Measurements from ENCODE around the gene PRDX2.

The PRDX2 gene

DNA sequence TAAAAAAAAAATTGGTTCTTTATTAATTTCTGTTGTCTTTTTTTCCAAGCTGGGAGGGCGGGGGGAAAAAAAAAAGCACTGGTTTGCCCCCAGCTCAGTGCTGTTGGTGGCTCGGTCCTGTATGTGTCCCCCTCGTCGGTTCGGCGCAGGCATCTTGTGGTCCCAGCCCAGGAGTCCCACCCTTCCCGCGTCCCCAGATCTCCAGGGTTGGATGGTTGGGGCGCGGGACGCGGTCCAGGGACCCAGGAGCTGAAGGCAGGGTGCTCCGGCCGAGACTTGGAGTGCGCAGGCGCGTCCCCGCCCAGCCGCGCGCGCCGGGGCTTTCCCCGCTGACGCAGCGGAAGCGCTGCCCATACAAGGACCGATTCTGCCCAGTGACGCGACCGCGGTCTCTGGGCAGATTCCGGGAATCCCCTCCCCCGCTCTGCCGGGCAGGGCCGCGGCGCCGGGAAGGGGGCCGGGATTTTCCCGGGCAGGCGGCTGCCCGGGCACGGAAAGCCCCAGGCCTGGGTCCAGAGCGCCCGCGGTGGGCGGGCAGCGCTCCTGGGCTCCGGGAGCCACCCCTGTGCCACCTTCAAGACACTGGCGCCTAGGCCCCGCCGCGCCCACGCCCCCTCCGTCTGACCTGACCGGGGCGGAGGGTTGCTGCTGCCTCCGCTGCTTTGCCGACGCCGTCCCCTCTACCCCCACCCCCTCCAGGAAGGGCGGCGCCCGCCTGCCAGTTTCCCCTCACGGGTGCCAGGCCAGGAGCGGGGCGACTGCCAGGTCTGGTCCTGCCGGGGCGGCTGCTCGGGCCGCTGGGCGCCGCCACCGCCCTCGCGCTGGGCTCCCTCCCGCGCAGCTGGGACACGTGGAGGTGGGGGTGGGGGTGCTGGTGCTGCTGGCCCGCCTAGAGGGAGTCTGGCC is 8.1 kb downstream of the PRDX2 start:
- in situ Hi-C loops (cut with HindIII; ENCODE audit: low sequenced_read_pairs): no loop called here

- in situ Hi-C loops (cut with HindIII; ENCODE audit: low sequenced_read_pairs): no loop called here
Observed at GRCh38 chr19:12792853-12793289, 8.7 kb downstream of the PRDX2 start.

- in situ Hi-C loops (cut with HindIII; ENCODE audit: low sequenced_read_pairs): no loop called here
Observed at GRCh38 chr19:12792051-12792852, 9.3 kb downstream of the PRDX2 start.

DNA sequence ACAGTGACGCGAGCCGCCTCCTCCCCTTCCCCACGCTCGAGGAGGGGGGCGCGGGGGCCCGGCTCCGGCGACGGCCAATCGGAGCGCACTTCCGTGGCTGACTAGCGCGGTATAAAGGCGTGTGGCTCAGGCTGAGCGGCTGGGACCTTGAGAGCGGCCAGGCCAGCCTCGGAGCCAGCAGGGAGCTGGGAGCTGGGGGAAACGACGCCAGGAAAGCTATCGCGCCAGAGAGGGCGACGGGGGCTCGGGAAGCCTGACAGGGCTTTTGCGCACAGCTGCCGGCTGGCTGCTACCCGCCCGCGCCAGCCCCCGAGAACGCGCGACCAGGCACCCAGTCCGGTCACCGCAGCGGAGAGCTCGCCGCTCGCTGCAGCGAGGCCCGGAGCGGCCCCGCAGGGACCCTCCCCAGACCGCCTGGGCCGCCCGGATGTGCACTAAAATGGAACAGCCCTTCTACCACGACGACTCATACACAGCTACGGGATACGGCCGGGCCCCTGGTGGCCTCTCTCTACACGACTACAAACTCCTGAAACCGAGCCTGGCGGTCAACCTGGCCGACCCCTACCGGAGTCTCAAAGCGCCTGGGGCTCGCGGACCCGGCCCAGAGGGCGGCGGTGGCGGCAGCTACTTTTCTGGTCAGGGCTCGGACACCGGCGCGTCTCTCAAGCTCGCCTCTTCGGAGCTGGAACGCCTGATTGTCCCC is 10.1 kb downstream of the PRDX2 start, which contains the start of gene JUNB:
TSS of gene JUNB (plus strand) at position 142 of the 706 bp plus-strand sequence. CDS start at position 428, 286 bp downstream.
- in situ Hi-C loops (cut with HindIII; ENCODE audit: low sequenced_read_pairs): no loop called here

- in situ Hi-C loops (cut with HindIII; ENCODE audit: low sequenced_read_pairs): no loop called here
Observed at GRCh38 chr19:12790628-12791344, 10.8 kb downstream of the PRDX2 start.

GRCh38 chr19:12789904-12790619 is 11.5 kb downstream of the PRDX2 start:
- in situ Hi-C loops (cut with HindIII; ENCODE audit: low sequenced_read_pairs): no loop called here

GRCh38 chr19:12789098-12789903 is 12.3 kb downstream of the PRDX2 start:
- in situ Hi-C loops (cut with HindIII; ENCODE audit: low sequenced_read_pairs): no loop called here

GRCh38 chr19:12788682-12789097 is 12.9 kb downstream of the PRDX2 start:
- in situ Hi-C loops (cut with HindIII; ENCODE audit: low sequenced_read_pairs): no loop called here

DNA sequence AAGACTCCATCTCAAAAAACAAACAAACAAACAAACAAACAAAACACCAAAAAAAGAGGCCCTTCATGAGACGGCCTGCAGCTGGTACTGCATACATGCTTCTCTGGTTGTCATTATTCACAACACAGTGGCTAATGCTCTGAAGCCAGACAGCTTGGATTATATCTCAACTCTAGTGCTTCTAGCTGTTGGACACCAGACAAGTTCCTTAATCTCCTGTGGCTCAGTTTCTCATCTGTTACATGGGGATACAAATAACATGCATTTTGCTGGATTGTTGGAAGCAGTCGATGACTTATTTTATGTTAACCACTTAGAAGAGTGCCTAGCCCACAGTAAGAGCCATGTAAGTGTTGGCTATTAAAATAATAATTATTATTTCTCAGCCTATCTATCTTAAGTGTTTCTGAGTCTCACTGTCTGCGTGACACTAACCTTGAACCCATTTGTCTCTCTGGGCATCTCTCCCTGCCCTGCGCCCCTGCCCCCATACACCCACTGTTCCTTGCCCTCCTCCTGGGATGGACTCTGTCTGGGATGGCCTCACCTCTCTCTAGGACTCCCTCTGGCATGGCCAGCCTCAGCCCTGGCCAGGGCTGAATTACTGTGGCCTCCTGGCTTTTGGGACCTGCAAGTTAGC is 13.4 kb downstream of the PRDX2 start:
- in situ Hi-C loops (cut with HindIII; ENCODE audit: low sequenced_read_pairs): no loop called here

DNA sequence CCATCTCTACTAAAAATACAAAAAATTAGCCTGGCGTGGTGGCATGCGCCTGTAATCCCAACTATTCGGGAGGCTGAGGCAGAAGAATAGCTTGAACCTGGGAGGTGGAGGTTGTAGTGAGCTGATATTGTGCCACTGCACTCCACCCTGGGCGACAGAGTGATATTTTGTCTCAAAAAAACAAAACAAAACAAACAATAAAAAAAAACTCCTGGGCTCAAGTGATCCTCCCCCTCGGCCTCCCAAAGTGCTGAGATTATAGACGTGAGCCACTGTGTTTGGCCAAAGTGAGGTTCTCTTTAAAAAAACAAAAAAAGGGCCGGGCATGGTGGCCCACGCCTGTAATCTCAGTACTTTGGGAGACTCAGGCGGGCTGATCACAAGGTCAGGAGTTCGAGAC is 14.1 kb downstream of the PRDX2 start:
- in situ Hi-C loops (cut with HindIII; ENCODE audit: low sequenced_read_pairs): no loop called here

GRCh38 chr19:12786952-12787351 is 14.6 kb downstream of the PRDX2 start:
- in situ Hi-C loops (cut with HindIII; ENCODE audit: low sequenced_read_pairs): no loop called here

DNA sequence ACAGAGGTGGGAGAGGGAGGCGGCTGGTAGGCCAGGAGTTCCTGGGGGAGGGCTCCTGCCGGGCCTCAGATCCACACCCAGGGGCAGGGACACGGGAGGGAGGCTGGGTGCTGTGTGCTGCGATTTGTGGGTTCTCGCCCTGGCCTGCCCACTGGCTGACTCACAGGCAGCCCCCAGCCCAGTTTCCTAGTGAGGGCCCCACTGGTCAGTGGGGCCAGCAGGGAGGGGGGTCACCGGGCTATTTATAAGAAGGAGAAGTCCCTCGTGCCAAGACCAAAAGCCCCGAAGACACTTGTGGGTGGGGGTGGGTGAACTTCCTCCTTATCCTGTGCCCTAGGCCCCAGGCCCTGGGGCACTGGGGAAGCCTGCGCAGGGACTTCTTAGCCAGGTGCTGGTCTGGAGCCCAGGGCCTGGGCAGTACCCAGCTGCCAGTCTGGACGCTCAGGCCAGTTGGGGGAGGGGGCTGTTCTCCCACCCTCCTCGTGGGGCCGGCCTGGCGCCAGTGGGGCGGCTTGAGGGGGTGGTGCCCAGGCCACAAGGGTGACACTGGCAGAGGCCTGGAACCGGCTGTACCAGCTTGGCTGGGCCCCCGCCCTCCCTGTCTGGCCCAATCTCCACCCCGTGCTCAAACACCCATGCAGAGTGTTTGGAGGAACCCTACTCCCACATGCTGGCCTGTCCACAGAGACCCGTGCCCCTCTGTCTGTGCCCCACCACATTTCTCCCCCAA is 15.3 kb downstream of the PRDX2 start:
- in situ Hi-C loops (cut with HindIII; ENCODE audit: low sequenced_read_pairs): no loop called here

DNA sequence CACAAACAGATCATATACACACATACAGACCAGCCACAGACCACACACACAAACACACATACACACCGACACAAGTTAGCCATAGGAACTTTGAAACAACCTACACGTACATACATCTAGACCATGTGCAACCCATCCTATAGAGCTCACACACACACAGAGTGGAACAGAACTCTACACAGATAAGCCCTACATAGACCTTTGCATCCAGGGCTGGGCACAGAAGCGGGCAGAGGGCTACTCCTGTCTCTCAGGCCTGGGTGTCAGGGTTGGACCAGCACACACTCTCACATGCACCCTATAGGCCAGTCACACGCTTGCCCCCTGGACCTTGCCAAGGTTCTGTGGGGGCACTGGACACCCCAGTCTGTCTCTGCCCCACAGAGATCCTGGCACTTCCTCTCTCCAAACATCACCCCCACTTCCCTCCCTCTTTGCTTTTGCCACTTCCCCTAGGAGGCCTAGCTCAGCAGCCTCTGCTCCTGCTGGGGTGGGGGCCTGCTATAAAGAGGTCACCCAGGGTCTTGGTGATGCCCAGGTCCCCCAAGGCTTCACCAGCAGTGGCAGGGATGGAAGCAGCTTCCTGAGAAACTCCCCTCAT is 16.1 kb downstream of the PRDX2 start:
- in situ Hi-C loops (cut with HindIII; ENCODE audit: low sequenced_read_pairs): no loop called here

DNA sequence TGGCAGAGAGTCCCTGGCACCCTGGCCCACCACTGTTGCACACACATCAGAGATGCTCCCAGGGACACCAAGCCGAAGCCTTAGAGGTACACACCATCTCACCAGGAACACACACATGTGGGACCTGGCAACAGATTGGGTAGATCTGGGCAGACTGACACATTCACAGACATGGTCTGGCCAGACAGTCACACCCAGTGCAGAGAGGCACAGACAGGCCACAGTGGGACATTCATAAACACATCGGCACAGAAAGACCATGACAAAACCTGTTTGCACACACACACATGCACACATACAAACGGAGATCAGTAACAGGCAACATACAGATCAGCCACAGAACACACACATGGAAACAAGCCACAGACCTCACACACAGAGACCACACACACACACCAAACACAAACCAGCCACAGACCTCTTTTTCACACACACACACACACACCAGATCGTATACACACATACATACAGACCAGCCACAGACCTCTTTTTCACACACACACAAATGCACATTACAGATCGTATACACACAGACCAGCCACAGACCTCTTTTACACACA is 16.6 kb downstream of the PRDX2 start:
- in situ Hi-C loops (cut with HindIII; ENCODE audit: low sequenced_read_pairs): no loop called here

DNA sequence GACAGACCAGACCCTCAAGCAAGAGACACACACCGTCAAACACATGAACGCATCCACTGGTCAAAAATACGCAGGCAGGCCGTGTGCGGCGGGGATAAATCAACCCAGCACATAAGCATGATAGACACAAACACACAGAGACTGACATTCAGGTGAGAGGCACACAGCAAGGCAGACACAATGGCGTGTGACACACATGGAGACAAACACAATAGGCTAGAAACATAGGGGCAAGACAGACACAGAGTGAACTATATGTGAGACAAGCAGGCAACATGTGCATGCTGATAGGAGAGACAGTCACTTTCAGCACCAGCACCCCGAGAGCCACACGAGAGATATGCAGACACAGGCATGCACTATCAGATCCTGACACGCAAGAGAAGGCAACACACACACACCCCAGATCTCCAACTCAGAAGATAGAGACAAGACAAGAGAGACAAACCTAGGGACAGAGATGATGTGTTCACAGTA is 17.2 kb downstream of the PRDX2 start:
- in situ Hi-C loops (cut with HindIII; ENCODE audit: low sequenced_read_pairs): no loop called here

- in situ Hi-C loops (cut with HindIII; ENCODE audit: low sequenced_read_pairs): no loop called here
Observed at GRCh38 chr19:12783849-12784393, 17.7 kb downstream of the PRDX2 start.
